ENCODE data around the gene IL1RAPL1. TPM values are rescaled to one million over a fixed set of nuclear protein-coding genes. Genes with fewer than 3 reads are reported as not detected.
A peak's percentile ranks its signal among the peaks of the same experiment; 100 is the strongest.

The IL1RAPL1 gene
- total RNA-seq, 1 donor from 2014 or later, result not detected

DNA sequence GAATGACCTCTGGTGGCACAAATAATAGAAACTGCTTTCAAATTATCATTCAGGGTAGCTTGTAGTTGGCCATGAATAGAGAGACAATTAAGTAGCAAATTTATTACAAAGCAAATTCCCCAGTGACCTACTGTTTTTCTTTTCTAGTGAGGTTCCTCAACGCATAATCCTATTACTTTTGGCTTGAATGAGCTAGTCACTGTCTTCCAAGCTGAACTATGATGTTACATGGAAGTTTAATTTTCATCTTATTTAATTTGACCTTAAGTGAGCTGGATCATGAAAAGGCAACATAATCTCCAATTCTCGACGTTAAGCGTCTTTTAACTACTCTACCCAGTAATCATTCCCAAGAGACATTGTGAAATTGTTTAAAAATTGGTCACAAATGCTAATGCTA, 1280.7 kb downstream of the IL1RAPL1 start:
- no peak for DNase-seq (ENCODE audit: low read depth)

DNA sequence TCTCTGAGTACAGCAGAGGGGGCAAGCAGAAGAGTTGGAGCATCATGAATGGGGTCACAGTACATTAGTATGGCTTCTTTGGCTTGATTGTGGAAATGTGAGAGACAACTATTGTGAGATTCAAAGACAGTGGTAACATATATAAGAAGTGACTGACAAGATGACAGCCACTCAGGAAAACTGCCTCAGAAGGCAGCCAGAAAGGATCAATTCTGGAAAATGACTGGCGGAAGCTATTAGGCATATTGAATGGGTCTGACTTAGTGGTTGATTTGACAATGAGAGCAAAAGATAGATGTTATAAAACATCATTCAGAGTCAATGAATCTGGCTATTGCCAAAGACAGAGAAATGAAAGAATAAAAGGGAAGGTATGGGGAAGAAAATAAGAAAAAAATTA, 1282.6 kb downstream of the IL1RAPL1 start:
- DNase-seq (ENCODE audit: low read depth), result no peak

DNA sequence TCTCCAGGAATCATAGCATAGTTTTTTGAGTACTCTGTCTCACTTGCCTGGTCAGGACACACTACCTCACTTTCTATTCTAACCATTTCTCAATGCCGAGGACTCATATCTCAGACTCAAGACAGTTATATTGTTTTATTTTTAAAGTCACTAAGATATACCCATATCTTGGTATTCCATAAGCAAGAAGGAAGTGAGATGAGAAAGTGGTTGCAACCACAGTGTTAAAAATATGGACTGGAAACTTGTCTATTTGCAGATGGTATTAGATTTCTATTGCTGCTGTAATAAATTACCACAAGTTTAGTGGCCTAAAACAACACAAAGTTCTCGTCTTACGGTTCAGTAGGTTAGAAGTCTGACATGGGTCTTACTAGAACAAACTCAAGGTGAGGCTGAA, 1283.4 kb downstream of the IL1RAPL1 start:
- no peak for DNase-seq (ENCODE audit: low read depth)

DNA sequence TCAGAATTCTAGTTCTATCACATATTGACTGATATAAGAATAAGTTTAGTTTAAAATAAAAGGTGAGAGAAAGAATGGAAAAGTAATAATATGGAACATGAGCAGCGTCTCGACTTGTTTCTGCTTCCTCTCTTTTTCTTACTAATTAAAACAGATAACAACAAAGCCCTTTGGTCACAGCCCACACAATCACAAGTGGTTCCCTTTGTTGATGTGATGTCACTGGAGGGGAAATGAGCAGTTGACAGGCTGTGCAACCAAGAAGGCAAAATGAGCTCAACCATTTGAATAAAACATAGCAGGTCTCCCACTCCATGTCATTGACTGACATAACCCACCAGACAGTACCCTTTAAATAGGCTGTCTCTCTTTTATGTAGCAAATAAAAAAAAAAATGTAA, 1285.6 kb downstream of the IL1RAPL1 start:
- DNase-seq (ENCODE audit: low read depth), result no peak

DNA sequence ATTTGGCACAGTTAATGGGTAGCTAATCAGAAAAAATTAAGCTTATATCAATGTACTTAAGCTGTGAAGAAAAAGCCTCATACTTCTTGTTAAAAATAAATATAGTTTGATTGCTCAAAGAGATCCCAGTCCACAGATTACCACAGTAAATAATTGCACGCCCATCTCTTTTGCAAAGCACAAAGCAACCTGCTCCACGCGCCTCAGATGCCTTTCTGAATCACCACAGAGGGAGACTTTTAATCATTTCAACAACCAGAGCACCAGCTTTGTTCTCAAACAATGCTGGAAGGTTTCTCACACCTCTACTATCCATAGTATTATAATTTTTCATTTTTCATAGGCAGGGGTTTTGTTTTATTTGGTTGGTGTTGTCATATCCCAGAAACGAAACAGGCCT, 1289.5 kb downstream of the IL1RAPL1 start:
- DNase-seq (ENCODE audit: low read depth), result no peak

DNA sequence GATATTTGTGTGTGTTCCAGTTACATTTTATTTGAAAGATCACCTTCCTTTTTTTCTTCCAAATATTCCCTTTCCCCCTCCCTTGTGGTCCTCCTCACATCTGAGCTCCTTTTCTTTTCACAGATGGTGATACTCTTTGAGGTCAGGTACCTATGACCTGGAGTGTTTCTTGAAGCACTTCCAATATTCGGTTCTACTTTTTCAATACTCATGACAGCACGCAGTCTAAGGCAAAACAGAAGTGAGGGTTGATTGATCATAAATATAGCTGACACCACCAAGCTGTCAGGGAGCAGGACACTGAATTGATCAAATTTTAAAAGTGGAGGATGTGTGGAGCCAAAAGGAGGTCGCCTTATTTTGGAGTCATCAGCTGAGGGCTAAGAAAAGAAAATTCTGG, 1293.7 kb downstream of the IL1RAPL1 start:
- no peak for DNase-seq (ENCODE audit: low read depth)

DNA sequence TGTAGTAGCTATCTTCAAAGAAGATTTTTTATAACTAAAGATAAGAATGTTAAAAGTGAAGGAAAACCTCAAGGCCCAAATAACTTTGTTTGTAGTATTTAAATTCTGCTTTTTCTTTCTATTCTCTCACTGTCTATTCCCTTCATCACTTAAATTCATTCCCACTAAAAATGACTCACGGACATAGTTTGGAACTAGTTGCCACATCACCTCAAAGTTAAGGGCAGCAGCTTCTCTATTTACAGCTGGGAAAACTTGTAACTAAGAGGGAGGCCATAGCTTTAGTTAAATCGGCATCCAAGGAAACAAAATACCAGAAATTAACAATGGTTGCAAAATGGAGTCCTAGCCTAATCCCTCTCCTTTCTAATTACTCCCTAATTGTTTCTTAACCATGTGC, 1302.8 kb downstream of the IL1RAPL1 start:
- DNase-seq (ENCODE audit: low read depth), result peak; percentile 5

DNA sequence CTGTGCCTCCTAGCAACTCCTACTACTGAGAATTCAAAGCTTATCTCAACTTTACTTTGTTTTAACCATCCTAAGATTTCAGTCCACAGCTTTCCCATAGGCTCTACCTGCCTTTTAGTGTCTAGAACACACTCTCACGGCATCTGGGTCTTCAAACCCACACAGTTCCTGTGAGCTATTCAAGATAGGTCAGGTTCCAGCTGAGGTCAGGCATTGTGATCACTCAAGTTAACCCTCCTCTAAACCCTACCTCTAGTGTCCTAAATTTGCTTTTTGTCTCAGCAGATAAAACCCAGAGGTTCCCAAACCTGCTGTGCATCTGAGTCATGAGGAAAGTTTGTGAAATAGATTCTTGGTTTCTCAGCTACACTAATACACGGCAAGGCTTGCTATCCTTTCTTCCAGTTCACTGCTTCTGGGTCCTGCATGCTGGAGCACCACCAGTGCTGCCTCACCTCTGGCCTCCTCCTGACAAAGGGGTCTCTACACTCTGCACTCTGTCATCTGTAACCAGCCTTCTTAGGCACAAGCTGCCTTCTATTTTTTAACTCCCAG, 1303.5 kb downstream of the IL1RAPL1 start:
- no peak for DNase-seq (ENCODE audit: low read depth)

DNA sequence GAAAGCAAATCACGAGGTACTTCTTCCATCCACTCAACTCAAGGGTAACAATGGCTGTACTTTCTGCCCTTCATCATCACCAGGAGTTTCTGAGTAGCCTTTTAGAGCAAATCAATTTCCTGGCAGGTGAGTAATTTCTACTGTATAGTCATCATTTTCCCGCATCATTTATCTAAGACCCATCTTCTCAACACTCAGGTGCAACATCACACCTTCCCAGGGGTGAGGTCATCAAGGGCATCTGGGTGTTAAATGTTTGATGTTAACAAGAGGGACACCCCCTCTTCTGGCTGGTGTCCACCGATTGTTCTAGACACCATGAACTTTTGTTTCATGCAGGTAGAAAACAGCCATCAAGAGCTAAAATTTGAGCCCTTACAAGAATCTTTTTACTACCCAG, 1314.8 kb downstream of the IL1RAPL1 start:
- no peak for DNase-seq (ENCODE audit: low read depth)

DNA sequence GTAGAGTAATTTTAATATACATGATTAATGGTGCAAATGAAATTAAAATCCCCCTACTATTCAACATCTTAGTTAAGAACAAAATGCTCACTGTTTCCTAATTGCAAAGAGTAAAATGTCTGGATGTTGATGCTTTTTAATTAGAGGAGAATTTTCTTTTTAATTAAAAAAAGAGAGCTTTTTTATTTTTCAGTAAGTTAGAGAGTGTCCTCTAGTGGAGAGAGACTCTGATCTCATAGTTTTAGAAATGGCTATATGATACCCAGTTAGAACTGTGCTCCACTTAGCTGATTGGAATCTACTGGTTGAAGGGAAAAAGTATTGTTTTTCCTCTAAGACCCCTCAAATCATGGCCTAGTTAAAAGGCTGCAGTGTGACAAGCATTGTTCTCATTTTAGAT, 1316.1 kb downstream of the IL1RAPL1 start:
- DNase-seq (ENCODE audit: low read depth), result peak; percentile 5

DNA sequence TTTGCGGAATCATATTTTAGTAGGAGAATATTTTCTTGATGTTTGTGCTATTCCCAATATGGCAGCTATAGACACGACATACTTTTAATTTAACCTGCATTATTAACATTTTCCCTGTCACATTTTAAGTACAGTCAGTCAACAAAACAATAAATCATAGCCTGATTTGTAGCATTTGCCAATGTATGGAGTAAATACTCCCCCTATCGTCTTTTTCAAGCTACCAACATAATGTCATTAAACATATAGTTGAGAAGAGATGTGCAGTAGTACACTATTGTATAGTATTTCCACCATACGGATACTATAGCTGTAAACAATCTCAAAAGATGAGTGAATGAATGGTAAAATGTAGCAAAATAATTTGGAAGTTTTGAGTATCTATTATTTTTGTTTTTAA, 1324.4 kb downstream of the IL1RAPL1 start:
- DNase-seq (ENCODE audit: low read depth), result no peak

DNA sequence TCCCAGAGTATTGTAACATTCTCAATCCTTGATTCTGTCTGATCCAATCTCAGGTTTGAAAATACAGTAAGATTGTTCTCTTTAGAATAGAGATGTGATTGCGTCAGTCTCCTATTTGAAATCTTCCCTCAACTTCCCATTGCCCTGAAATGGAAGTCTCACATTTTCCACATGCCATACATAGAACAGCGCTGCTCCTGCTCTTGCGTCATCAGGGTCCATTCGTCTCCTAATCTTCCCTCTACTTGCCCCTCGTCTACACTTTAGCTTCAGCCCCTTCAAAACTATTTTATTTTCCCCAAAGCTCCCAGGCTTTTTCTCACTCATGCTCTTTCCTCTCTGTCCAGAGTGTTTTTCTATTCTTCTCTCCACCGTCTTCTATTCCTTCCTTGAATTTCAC, 1326.4 kb downstream of the IL1RAPL1 start:
- no peak for DNase-seq (ENCODE audit: low read depth)

DNA sequence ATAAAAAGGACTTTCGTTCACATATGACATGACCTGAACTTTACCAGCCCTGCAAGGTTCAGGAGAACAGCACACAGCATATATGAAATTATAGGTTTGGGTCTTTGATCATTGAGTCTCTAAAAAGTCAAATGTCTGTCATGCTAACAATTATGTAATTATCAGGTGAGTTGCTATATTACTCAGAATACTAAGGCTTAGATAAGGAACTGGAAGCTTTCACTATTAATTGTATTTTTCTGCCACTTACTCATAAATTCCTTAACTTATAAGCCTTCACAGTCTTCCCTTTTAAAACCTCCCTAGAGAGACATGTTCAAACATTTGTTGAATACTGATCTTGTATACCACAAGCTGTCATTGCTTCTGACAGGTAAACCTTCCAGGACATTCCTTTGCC, 1335.4 kb downstream of the IL1RAPL1 start:
- no peak for DNase-seq (ENCODE audit: low read depth)

DNA sequence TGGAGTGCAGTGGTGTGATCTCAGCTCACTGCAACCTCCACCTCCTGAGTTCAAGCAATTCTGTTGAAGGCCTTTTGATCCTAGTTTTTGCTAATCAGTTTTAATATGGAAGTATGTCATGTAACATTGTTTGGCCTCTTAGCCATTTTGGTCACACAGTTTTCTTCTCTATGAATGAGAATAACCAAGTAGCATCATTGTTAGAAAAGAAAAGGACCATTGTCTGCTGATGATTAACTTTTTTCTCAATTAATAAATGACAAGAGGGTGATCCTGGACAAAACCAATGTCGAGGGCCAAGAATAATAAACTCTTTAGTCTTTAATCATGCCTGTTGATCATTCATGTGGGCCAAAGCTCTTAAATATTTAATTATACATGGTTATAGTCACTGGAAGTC, 1338.8 kb downstream of the IL1RAPL1 start:
- no peak for DNase-seq (ENCODE audit: low read depth)

DNA sequence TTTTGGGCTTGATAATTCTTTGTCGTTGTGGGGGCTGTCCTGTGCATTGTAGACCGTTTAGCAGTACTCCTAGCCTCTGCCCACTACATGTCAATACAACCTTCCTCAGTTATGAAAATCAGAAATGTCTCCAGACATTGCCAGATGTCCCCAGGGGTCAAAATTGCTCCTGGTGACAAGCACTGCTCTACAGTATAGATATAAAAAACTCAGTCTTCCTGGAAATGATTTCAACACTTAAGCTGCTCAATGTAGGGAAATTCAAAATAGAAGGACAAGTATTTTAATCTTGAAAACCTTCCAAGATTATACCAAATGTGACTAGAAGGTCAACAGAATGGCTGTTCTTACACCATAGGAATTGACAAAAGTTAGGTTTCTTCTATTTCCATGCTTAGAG, 1339.4 kb downstream of the IL1RAPL1 start:
- no peak for DNase-seq (ENCODE audit: low read depth)

DNA sequence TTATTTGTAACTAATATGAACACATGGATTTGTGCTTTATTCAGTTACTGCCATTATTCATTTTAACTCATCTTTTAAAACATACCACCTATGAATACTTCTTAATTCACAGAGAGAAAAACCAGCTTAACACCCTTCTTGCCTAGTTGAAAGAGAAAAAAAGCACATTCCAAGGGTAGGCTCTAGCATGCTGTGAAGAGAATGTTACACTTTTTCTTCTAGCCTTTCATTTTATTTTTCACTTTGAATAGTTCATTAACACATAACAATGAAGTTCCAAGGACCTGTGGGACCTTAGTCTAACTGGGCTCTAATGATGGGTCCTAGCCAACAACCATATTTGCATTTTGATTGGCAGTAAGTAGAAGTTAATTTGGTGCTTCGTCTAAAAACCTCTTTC, 1348.2 kb downstream of the IL1RAPL1 start:
- no peak for DNase-seq (ENCODE audit: low read depth)

DNA sequence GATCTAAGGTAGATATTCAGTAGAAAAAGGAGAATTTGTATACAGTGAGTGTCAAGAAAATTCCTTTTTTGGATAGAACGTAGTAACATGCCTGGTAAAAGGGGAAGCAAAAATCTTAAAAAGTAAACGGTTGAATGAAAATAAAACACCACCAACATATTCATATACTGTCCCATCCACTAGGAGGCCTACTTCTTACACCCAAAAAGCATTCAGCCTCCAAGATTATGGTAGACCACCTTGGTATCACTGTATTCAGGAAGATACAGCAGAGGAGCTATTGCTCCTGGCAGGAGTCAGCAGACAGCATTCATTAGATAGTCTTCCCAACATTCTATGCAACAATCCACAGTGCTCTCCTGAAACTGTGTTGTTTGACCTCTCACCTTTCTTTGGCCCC, 1353.5 kb downstream of the IL1RAPL1 start:
- no peak for DNase-seq (ENCODE audit: low read depth)

DNA sequence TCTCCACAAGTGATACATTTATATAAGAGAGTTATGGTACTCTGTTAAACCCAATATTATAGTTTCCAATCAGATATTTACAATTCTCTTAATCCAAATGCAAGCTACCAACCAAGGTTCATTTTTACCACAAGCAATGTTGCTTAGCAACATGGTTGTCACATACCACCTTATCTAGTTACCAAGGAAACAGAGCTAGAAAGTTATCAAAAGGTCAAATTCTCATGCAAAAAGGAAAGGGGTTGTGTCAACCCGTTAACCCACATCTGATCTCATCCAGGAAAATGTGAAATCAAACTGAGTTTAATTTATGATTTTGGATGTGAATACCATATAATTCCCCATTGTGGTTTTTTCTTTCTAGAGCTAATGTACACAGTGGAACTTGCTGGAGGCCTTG, 1354.0 kb downstream of the IL1RAPL1 start:
- DNase-seq (ENCODE audit: low read depth), result no peak

DNA sequence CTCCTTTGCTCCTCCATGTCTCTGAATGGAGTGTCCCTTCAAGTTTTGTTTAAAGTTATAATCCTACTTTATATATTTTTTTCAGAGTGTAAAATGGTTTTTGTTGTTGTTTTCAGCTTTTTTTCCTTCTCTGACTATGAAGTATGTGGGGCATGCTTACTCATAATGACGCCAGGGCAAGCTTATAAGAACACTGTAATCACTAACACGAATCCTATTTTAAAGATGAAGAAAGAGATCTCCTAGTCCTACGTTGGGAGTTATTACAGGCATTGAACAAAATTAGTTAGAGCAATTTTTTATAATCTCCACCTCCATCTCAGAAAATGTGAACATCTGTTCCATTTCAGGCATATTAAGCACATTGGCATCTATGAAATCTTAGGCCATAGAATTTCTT, 1360.0 kb downstream of the IL1RAPL1 start:
- peak; percentile 2 for DNase-seq (ENCODE audit: low read depth)

DNA sequence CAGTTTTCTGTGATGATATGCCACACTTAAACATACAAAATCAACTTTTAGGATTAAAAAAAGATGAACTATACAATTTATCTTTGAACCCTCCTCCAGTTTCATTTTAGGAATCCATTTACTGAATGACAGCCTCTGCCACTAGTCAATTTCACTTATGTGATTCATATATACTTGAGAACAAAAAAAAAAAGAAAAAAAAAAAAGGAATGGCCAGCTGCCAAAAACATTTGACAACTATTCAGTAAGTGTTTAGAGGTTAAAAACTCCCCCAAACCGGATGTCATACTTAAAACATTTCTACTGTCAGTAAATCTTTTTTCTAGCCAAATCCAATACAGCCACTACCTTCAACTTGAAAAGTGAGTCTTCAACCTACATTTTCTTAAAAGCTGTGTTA, 1361.4 kb downstream of the IL1RAPL1 start:
- DNase-seq (ENCODE audit: low read depth), result peak; percentile 15

DNA sequence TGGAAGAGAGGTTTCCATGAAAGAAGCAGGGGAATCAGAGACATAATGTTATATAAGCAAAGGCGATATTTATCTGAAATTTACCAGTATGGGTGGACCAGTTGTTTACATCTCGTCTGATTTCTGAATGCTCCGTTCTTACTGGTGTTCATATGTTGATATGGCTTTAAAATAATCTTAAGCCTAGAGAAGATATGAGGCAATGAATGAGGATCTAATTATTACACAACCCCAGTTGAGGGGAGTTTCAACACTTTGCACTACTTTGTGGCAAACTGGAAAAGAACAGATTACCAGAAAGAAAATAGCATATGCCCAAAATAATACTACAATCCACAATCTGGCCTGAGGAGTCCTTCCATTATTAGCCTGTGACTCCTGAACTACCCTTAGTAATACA, 1364.8 kb downstream of the IL1RAPL1 start:
- no peak for DNase-seq (ENCODE audit: low read depth)

DNA sequence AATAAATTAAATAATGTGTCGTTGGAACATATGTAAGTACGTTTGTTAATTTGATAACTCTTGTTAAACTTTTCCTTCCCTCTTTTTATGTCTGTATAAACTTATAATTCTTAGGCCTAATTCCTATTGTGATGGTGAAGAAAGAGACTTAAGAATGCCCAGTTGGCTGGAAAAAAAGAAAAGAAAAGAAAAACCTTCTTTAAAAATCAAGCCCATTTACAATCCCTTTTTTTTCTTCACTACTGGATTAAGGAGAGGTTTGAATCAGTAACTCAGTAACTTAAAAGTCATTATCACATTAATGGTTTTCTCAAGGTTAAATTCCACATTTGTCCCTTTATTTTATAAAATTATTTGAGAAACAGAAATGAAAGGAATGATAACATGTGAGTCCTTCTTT, 1374.8 kb downstream of the IL1RAPL1 start:
- DNase-seq (ENCODE audit: low read depth), result no peak

DNA sequence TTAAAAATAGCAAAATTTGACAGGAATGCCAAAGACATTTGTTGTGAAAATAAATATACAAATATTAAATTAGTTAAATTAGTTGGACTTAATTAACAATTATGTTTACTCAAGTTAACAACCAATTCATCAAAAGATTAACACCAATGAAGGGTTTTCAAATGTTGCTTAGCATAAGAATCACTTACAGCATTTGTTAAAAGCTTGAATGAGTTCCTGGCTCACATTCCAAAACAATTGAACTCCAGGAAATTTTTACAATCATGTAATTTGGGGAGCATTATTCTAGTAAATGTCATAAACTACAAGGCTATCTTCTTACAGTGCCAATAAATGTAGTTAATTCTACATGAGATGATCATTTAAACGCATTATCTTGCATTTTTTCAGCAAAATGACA, 1378.4 kb downstream of the IL1RAPL1 start:
- DNase-seq (ENCODE audit: low read depth), result no peak

DNA sequence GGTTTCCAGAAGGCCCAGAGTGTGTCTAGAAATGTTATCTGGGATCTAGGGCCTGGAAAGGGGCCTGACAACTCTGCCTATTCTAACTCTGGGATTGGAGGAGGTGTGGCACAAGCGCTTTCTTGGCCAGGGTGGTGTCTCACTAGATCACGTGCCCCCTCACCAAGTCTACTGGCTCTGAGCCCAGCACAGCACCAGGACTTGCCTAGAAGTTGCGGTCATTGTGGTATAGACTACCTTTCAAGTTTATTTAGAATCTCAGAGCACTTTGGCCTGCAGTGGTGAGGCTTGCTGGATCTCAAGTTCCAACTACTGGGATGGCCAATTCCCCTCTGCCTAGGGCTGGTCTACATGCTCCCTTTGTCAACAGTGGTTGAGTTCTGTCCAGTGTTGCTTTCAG, 1404.8 kb downstream of the IL1RAPL1 start:
- DNase-seq (ENCODE audit: low read depth), result peak; percentile 38

All from myocyte (in vitro differentiated cells).